Sigmoid colon (tissue), 4 donors: ENCODE data around the gene EEIG1.

ENCODE experiments used
- CTCF ChIP-seq, 4 experiments: fragments of 450-650 bp in 3 of 4; fragments of 200-600 bp in 1 of 4; IDR thresholded peaks; one replicate each; pipeline ENCODE4 v1.5.1; 2016 to 2019; ENCODE audit warnings: antibody characterized with exemption in 4 of 4, mild to moderate bottlenecking in 3 of 4, moderate library complexity in 2 of 4
- EP300 ChIP-seq, 4 donors: sonication (generic); formaldehyde crosslinking; IDR thresholded peaks; one replicate each; pipeline ENCODE4 v1.6.1; 2017; ENCODE audit warnings: antibody characterized with exemption in 4 of 4
- POLR2A ChIP-seq, 2 donors: fragments of 450-650 bp; IDR thresholded peaks; one replicate each; pipeline ENCODE4 v1.6.1; 2016; ENCODE audit warnings: antibody characterized with exemption in 2 of 2, mild to moderate bottlenecking in 2 of 2, moderate library complexity in 2 of 2
- POLR2AphosphoS5 ChIP-seq, 4 donors: sonication (generic); formaldehyde crosslinking; IDR thresholded peaks; one replicate each; pipeline ENCODE4 v1.6.1; 2017; ENCODE audit warnings: antibody characterized with exemption in 4 of 4

- no peak for TF ChIP-seq EP300 (IDR thresholded peaks at IDR 0.05)
- no peak for TF ChIP-seq CTCF (IDR thresholded peaks at IDR 0.05)
- TF ChIP-seq POLR2AphosphoS5 (IDR thresholded peaks at IDR 0.05), result no peak
- TF ChIP-seq POLR2A (IDR thresholded peaks at IDR 0.05), result no peak
Measured at GRCh38 chr9:127967151-127967809, 13.5 kb downstream of the EEIG1 start.
